Spleen (tissue), 11 donors: ENCODE measurements around the gene HNF1B. TPM values are rescaled to one million over a fixed set of nuclear protein-coding genes. Genes with fewer than 3 reads are reported as not detected.
"Not testable (repeated sequence)": the region's sequence is repeated elsewhere in the genome, so short reads cannot be mapped to it uniquely, and the experiment has no call there.

Source experiments
- DNase-seq: peaks from one replicate; pipeline ENCODE4 v3.0.0-alpha.2; 2020
- H3K27ac ChIP-seq, 8 donors: fragments of 200-600 bp; sonication (generic) in 7 of 8; 1 replicate in 4 of 8; 2 replicates in 4 of 8; pipeline versions ENCODE4 v1.5.0 to v1.8.0; 2016 to 2021; ENCODE audit warnings: inconsistent platforms in 4 of 8, mild to moderate bottlenecking in 4 of 8, moderate library complexity in 1 of 8
- H3K27me3 ChIP-seq, 7 donors: fragments of 200-600 bp; sonication (generic) in 6 of 7; replicated peaks in 1 of 7; 1 replicate in 4 of 7; 2 replicates in 3 of 7; pipeline versions ENCODE4 v1.5.0 to v1.8.0; 2016 to 2021; ENCODE audit warnings: inconsistent platforms in 3 of 7, mild to moderate bottlenecking in 1 of 7
- H3K36me3 ChIP-seq, 6 donors: fragments of 200-600 bp; sonication (generic) in 5 of 6; 1 replicate in 4 of 6; 2 replicates in 2 of 6; pipeline versions ENCODE4 v1.5.0 to v1.8.0; 2016 to 2021; ENCODE audit warnings: inconsistent platforms in 2 of 6
- H3K4me1 ChIP-seq, 6 donors: fragments of 200-600 bp; sonication (generic) in 5 of 6; 1 replicate in 3 of 6; 2 replicates in 3 of 6; pipeline versions ENCODE4 v1.5.0 to v1.8.0; 2016 to 2021; ENCODE audit warnings: inconsistent platforms in 3 of 6
- H3K4me3 ChIP-seq, 8 donors: fragments of 200-600 bp; sonication (generic) in 7 of 8; 1 replicate in 4 of 8; 2 replicates in 4 of 8; pipeline versions ENCODE4 v1.5.0 to v1.8.0; 2016 to 2021; ENCODE audit warnings: inconsistent platforms in 4 of 8, mild to moderate bottlenecking in 4 of 8, moderate library complexity in 2 of 8
- H3K9me3 ChIP-seq, 8 donors: fragments of 200-600 bp; sonication (generic) in 7 of 8; 1 replicate in 4 of 8; 2 replicates in 4 of 8; pipeline versions ENCODE4 v1.5.0 to v1.8.0; 2016 to 2021; ENCODE audit warnings: inconsistent platforms in 4 of 8
- CTCF ChIP-seq, 11 experiments: fragments of 200-600 bp in 7 of 11; fragments of 450-650 bp in 4 of 11; sonication (generic) in 4 of 11; IDR thresholded peaks in 8 of 11; conservative IDR thresholded peaks in 3 of 11; 1 replicate in 7 of 11; 2 replicates in 4 of 11; pipeline versions ENCODE4 v1.4.0 to v1.8.0; 2016 to 2021; ENCODE audit warnings: antibody characterized with exemption in 11 of 11, inconsistent platforms in 4 of 11, mild to moderate bottlenecking in 1 of 11
- POLR2A ChIP-seq, 3 donors: fragments of 450-650 bp; IDR thresholded peaks; one replicate each; pipeline ENCODE4 v1.5.1; 2017; ENCODE audit warnings: antibody characterized with exemption in 3 of 3, mild to moderate bottlenecking in 1 of 3
- POLR2AphosphoS5 ChIP-seq, 3 donors: sonication (generic); formaldehyde crosslinking; IDR thresholded peaks; one replicate each; pipeline ENCODE4 v1.5.1; 2017; ENCODE audit warnings: antibody characterized with exemption in 3 of 3
- WGBS, 5 donors: extraction: QIAGEN DNeasy Blood & Tissue Kit in 3 of 5; methylation state at CpG; one replicate each; pipeline versions ENCODE4 v1.1.5 to v1.1.7; 2013 to 2018; 5-methylcytosine and 5-hydroxymethylcytosine counted together
- intact Hi-C: fragments of 100-400 bp; cut with DNase I; formaldehyde crosslinking; loops from one replicate; pipeline ENCODE4 v1.15.0; 2023; ENCODE audit warnings: low total_unique reads
- polyA plus RNA-seq, 3 donors: library from polyadenylated mRNA; stranded (reverse); fragments of 200-250 nt; gene quantifications; one replicate each; pipeline ENCODE4 v1.2.1, GENCODE V29; 2013
- total RNA-seq, 7 donors: library from RNA; depleted of rRNA in 3 of 7; stranded (reverse); fragments of >200 nt in 3 of 7; fragmentation: NEBNext Ultra II Directional in 4 of 7; extraction: Animal tissue kit (Norgen Biotek cat#: 25700) in 4 of 7; gene quantifications; one replicate each; pipeline versions ENCODE4 v1.1.0 to v1.2.1, GENCODE V29; 2016 to 2021
- donor health status: healthy with polysubstance abuse.
- donor health status: DM: no; HTN: no; CAD: no; lungs with moderate emphysema.
- donor health status: DM: no; HTN: no; CAD: no.
- donor health status: Bipolar disorder and iron deficiency.
- donor health status: healthy.
- donor health status: DM: no; HTN: no; CAD: no.
- donor health status: DM: yes; HTN: yes; CAD: no.

Gene HNF1B
- total and polyA plus RNA-seq, 10 donors: 0.06 to 0.12 (median 0.07) TPM; not detected in 7

DNA sequence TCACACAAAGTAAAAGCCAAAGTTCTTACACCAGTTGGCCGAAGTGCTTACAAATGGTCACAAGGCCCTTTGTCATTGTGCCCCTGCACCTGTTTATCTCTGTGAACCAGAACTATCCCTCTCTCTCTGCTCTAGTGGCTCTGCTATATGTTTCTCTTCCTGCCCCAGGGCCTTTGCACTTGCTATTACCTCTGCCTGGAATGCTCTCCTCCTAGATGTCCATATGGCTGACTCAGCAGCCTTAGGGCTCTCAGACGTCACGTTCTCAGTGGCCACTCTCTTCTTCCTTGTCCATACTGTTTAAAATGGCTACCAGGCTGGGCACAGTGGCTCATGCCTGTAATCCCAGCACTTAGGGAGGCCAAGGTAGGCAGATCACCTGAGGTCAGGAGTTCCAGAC lies 62.9 kb downstream of the HNF1B start:
- TF ChIP-seq POLR2A (IDR thresholded peaks at IDR 0.05) (no peak), CTCF (IDR thresholded peaks at IDR 0.05 in 8 of 11, conservative IDR thresholded peaks at IDR 0.05 in 3 of 11) (no peak), POLR2AphosphoS5 (IDR thresholded peaks at IDR 0.05) (no peak)
- no peak for DNase-seq
- Histone ChIP-seq H3K9me3 (peaks cover 0 to 8% (median 0%) of the 10 kb centered on the region in 8 donors), H3K27ac (no peak overlapping the region), H3K36me3 (no peaks in the 10 kb centered on the region), H3K27me3 (peaks cover 0 to 7% (median 0%) of the 10 kb centered on the region in 7 donors), H3K4me1 (no peaks in the 10 kb centered on the region), H3K4me3 (no peak overlapping the region)
- intact Hi-C loops: no loop called here
- WGBS, 5 donors: 85 to 95% (median 89%) methylated on average over 3 of the region's 3 CpGs

DNA sequence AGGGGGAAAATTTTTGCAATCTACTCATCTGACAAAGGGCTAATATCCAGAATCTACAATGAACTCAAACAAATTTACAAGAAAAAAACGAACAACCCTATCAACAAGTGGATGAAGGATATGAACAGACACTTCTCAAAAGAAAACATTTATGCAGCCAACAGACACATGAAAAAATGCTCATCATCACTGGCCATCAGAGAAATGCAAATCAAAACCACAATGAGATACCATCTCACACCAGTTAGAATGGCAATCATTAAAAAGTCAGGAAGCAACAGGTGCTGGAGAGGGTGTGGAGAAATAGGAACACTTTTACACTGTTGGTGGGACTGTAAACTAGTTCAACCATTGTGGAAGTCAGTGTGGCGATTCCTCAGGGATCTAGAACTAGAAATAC lies 64.9 kb downstream of the HNF1B start:
- 85 to 98% (median 92%) methylated on average over 1 to 2 of the region's 2 CpGs for WGBS, 5 donors
- H3K9me3 ChIP-seq, H3K27ac ChIP-seq, H3K4me3 ChIP-seq, DNase-seq, intact Hi-C loops, H3K4me1 ChIP-seq, H3K36me3 ChIP-seq: not testable (repeated sequence)
- H3K27me3 ChIP-seq: peaks cover 0 to 19% (median 0%) of the 10 kb centered on the region in 7 donors

DNA sequence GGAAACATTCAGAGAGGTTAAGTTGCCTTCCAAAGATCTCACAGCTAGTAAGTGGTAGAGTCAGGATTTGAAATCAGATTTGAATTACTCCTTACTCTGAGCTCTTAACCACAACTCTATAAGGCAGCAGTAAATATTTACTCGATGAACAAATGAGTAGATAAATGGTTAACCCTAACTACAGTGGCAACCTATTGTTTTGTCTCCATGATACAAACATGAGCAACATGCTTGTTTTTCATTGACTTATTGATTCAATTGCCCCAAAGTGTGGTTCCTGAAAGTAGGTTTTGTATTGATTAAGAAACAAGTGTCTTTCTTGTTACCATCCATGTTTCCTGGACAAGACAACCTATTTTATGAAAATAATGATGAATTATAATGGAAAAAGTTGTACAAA lies 66.8 kb downstream of the HNF1B start:
- H3K4me3 ChIP-seq: no peak overlapping the region
- TF ChIP-seq CTCF (IDR thresholded peaks at IDR 0.05 in 8 of 11, conservative IDR thresholded peaks at IDR 0.05 in 3 of 11) (no peak), POLR2A (IDR thresholded peaks at IDR 0.05) (no peak), POLR2AphosphoS5 (IDR thresholded peaks at IDR 0.05) (no peak)
- peaks cover 0 to 8% (median 0%) of the 10 kb centered on the region in 8 donors for H3K9me3 ChIP-seq
- DNase-seq: no peak
- intact Hi-C loops: no loop called here
- H3K27me3 ChIP-seq: peaks cover 0 to 20% (median 0%) of the 10 kb centered on the region in 7 donors
- no peaks in the 10 kb centered on the region for H3K4me1 ChIP-seq
- H3K27ac ChIP-seq: no peak overlapping the region
- no peaks in the 10 kb centered on the region for H3K36me3 ChIP-seq
- WGBS, 5 donors: 90 to 100% (median 96%) methylated on average over 1 of the region's 1 CpG

DNA sequence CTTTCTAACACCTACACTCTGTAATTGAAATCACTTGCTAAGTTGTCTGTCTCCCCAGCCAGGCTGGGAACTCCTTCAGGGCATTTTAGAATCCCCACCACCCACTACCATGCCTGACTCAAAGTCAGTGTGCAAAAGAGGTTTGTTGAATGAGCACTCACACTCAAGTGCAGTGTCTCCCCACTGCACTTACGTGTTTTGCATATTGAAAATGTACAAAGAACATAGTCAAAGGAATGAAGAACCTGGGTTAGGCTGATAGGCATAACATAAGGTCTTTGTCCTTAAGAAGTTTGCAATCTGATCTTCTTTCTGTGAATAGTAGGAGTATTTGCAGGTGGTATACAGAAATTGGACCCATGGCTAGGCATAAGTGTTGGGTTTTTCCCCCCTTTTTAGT lies 67.8 kb downstream of the HNF1B start:
- no peak for DNase-seq
- H3K9me3 ChIP-seq: peaks cover 0 to 8% (median 0%) of the 10 kb centered on the region in 8 donors
- no peak overlapping the region for H3K27ac ChIP-seq
- TF ChIP-seq POLR2A (IDR thresholded peaks at IDR 0.05): no peak
- no peak for TF ChIP-seq CTCF (IDR thresholded peaks at IDR 0.05 in 8 of 11, conservative IDR thresholded peaks at IDR 0.05 in 3 of 11)
- no peak for TF ChIP-seq POLR2AphosphoS5 (IDR thresholded peaks at IDR 0.05)
- H3K27me3 ChIP-seq: peaks cover 0 to 20% (median 0%) of the 10 kb centered on the region in 7 donors
- H3K36me3 ChIP-seq: no peaks in the 10 kb centered on the region
- no peak overlapping the region for H3K4me3 ChIP-seq
- WGBS, 5 donors: 78 to 90% (median 82%) methylated on average over 1 of the region's 1 CpG
- intact Hi-C loops: no loop called here
- no peaks in the 10 kb centered on the region for H3K4me1 ChIP-seq
